HG03558 (cell line): ENCODE results near the gene RAD51B.

Experiments used
- ATAC-seq: cut with Tn5 transposase; IDR thresholded peaks from one replicate; pipeline ENCODE4 v1.9.1; 2021; ENCODE audit warnings: moderate number of reproducible peaks; ENCODE audit not compliant: unreplicated experiment; ENCODE audit errors: extremely low read depth

RAD51B gene

DNA sequence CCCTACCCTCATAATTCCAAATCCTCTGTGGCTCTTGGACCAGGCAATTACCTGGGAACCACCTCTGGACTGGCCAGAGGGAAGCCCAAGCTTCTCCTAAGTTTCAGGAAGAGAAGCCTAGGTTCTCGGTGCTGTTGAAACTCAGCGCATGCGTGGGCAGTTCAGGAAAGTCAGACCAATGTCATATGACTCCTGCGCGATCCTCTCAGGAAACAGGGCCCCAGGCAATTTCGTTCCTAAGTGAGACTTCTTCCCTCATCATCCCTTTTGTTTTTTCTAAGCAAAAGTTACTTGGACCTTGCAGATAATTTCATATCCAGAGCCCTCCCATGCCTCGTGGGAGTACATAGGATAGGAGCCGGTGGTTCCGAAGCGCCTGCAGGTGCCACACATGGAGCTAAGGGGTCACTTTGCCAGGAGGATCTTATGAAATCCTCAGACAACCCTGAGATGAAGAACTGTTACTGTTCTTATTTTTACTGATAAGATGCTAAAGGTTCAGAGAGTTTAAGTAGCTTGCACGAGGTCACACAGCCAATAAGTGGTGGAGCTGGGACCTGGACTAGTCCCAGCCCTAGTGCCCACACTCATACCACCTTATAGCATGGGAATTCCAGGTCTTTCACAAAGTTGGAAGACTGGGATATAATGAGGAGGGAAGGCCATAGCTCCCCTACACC, 805.1 kb downstream of the RAD51B start:
- ATAC-seq = no peak

DNA sequence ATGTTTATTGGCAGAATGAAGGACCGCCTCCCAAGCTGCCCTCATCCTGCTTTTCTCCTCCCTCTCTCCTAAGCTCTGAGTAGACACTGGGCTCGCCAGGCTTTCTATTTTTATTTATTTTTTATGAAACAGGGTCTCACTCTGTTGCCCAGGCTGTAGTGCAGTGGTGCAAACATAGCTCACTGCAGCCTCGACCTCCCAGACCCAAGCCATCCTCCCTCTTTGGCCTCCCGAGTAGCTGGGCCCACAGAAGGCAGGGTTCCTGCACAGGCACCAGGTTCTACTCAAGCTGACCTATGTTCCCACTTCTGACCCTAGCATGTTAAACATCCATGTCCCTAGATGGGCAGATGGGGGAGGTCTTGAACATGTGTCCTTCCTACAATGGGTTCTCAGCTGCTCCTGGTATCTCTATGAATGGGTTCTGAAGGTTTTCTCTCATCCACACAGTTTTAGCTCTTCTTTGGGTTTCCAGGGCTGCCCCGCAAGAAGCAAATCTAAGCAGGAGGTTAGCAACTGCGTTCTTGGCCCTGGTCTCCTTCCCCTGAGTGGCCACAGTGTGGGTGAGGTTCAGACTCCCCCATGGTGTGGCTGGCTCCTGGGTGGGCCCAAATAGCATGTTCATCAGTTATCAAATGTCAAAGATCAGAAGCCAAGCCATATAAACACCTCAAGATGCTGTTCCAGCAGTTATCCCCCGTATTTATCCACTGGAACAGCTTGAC, 805.9 kb downstream of the RAD51B start:
- ATAC-seq = no peak

DNA sequence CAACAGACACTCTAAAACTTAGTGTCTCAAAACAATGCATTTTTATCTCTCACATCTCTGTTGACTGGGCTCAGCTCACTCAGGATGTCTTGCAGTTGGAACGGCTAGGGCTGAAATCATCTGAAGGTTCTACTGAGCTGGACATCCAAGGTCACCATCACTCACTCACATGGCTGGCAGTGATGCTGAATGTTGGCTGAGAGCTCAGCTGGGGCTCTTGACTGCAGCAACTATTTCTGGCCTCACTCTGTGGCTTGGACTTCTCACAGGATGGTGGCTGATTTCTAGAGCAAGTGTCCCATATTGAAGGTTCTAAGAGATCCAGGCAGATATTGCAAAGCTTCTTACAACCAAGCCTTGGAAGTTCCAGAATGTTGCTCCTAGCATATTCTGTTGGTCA, 806.8 kb downstream of the RAD51B start:
- ATAC-seq = no peak

DNA sequence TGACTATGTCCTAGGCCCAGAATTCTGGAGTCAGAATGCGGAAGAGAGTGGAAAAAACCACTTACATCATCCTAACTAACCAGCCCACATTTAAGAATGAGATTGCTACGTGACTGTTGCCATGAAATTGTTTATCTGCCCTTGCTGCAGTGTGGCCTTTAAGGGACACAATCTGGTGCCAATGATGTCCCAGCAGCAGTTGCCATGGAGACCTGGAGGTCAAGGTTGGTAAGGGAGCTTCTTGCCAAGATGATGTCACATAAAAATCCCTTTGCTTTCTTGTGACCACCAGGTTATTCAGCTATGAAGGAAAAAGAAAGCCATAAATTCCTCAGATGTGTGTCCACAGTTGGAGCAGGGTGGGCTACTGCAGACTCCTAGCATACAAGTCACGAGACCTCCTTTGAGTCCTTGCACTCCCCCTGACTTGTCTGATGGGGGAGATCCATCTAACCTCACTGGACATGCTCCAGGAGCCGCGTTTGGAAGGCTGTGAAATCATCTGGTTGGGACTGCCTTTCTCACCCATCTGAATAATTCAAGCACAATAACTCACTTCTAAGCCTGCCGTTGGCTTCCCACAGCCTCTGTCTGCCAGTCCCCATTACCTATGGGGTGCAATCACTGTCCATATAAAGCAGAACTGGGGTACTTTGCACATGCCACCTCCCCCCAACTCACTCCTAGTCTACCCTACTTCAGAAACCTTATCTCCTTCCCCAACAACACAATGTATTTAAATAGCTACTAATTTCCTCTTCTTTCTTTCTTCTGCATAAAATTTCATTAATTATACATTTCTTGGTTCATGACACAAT, 807.7 kb downstream of the RAD51B start:
- no peak for ATAC-seq

DNA sequence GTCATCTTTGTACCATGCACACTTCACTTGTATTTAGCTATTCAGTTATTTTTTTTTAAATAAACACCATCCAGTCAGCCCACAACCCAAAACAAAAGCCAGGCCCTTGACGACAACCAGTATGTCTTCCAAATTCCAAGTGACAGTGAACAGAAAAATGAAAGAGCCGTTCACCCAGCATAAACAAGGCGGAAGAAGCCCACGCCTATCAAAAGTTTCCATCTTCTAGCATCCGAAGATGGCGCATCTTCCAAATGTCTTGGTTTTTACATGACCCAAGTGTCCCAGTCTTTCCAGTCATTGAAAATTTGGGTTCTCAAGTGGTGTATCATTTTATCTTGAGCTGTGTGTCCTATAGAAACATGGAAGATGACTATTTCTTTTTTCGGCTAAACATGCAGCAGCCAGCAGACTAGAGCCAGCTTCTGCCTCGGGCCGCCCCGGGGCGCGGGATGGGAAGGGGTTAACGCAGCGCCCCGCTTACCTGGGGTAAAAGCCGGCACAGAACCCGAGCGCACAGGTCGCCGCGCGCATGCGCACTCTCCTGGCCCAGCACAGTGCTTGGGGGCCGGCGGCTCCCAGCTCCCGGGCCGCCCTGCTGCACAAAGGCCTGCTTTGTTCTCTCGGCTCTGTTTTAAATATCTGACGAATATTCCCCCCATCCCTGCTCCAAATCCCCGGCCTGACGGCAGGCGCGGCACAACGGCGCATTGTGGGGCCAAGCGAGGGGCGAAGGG, 808.5 kb downstream of the RAD51B start:
- no peak for ATAC-seq

DNA sequence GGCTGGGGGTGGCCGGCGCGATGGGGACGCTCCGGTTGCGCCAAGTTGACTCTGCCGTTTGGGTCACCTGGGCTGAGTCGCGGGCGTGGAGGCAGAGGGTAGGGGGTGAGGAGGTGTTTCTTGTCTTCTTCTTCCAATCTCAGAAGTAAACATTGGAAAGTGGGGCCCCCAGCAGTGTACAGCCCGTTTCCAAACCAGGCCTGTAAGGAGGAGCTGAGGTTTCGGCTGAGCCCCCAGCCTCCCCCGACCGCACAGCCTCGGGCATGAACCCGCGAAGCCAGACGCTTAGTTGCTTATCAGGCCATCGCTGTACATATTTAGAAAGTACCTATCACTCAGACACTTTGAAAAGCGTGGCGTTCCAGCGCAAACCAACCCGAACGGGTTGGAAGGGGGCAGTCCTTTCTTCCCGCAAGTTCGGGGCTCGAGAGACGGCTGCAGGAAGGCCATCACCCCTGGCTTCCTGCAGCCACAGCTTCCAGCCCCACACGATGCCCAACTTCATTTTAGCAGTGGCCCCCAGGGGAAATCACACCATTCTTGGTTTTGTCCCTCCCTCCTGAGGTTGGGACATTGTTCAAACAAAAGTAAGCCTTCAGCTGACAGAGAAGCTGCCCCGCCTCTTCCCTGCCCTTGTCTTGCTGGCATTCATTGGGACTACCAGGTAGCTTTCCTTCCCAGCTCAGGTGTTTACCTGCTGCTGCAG, 809.2 kb downstream of the RAD51B start:
- no peak for ATAC-seq

DNA sequence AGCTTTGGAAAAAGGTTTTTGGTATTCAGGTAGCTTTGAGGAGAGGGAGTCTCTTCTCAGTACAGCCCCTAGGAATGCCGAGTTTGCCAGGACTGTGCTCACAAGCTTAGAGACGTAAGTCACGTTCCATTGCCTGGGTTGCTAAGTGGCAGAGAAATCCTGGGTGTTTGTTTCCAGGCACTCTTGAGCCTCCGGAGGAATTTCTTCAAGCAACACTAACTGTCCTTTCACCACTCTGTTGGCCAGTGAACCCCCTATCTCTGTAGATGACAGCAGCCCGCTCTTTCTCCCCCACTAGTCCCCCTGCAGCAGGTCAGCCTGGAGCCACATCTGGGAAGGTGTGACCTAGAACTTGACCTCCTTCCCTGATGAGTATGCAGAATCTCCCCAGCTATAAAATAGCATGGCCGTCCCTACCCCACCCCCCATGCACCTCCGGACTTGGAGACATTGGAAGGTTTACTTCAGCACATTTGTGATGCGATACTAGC, 810.5 kb downstream of the RAD51B start:
- no peak for ATAC-seq

DNA sequence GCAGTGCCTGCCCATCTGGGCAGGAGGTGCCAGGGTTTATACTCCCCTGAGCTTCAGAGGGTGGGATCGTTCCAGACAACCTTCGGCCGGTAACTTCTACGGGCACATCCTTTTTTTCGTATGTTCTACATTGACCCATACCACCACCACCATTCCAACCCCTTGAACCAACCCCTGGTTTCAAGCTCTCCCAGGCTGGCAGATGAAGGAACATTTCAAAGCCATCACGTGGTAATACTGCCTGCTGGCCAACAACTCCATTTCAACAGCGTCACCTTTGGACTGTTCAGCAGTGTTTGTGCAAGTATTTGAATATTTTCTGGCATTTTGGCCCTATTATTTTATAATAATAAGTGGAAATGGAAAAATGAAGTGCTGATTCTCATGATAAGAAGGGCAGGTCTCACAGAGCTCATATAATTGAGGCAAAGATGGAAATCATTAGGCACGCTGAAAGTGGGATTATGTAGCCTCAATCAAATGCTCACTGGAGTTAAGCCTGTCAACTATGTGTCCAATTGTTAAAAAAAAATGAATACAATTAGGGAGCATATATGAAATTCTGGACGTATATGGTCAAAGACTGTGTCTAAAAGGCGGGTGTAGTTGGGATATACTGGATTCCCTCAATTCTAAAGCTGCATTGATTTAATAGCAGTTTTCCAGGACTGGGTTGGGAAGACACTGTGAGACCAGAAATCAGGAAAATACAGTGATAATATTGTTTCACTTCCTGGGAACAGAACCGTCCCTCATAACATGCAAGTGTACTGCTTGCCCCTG, 811.2 kb downstream of the RAD51B start:
- ATAC-seq = no peak

DNA sequence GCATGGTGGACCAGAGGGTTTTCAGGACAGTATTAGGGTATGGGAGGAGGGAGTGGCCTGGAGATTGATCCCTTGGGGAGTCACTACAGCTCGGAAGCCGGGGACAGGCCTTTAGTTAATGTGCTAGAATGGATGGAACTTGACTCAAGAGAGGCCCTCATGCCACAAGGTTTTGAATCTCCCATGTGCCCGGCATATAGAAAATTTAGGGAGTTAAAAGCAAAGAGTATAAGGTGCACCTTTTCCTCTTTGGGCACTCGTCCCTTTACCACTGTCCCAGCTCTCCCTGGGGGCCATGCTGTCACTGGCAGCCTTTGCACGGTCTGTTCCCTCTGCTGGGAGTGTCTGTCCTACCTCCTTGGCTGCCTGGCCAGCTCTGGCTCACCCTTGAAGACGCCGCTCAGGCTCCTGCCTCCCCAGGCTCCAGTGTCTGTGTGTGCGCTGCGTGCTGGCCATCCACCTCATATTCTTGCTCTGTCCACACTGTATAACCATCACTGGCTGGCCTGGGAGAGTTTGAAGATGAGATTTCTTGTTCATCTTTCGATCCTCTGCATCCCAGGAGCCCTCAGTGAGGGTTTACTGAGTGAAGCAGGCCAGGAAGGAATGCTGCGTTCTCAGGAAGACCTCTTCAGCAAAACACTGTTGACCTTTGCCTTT, 811.9 kb downstream of the RAD51B start:
- ATAC-seq = no peak

DNA sequence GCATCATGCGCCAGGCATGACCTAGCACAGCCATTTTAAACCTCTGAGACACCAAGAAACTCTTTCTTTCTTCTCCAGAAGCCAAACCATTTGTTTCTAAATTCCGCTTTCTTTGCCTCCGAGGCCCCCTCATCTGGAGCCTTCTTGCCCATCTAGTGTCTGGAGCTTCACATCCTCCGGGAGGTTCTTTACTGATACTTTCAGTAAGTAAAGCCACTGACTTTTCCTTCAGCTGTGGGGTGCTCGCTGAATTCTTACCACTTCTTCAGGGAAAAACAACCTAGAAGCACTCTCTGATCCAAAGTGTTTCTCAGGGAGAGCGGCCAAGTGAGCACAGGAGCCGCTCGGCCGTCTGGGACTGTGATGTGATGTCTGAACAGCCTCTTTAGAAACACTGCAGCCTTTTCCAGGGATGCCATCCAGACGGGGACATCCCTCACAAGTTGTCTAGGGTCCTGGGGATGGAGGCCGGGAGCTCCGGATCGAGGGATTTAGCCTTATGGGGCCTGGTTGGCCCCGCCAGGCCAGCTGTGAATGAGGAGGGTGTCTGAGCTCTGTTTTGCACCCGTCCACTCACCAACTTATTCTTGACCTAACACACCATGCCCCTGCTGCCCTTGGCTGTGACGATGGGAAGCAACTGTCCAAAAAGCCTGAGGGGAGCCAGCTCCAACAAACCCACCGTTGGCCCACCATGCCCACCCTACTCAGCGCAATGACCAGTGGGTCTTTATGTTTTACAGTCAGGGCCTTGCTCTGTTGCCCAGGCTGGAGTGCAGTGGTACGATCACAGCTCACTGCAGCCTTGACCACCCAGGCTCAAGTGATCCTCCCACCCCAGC, 812.7 kb downstream of the RAD51B start:
- ATAC-seq = no peak

DNA sequence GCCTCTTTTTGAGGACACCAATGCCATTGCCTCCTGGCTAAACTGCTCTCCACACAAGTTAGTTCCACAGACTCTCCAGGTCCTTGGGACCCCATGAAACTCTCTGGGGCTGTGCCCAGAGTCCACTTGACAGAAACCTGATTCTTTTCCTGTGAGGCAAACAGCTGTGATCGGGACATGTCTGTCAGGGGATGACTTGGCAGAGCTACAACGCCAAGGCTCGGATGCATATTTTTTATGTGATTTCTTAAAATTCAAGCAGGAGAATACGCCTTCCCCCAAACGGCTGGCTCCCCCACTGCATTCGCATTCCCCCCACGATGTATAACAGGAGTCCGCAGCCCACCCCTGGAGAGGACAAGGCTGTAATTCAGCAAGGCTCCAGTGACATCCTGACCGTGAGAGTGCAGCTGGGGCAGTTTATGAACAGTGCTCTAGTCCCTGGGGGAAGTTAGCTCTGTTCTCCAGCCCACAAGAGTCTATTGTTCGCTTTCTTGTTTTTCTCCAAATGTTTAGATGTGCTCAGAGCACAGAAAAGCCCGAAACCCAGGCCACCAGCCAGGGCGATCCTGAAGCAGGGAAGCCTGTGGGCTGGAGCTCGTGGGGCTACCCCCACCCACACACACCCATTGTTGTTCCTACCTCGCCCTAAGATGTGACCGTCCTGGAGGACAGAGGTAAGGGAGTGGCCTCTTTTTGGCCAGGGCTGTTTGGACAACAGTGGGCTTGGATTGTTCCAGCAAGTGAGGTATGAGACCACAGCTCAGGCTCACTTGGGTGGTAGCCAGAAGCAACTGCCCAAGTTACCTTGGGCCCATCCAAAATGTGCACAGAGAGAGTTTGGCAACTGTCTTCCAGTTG, 813.8 kb downstream of the RAD51B start:
- ATAC-seq = no peak

DNA sequence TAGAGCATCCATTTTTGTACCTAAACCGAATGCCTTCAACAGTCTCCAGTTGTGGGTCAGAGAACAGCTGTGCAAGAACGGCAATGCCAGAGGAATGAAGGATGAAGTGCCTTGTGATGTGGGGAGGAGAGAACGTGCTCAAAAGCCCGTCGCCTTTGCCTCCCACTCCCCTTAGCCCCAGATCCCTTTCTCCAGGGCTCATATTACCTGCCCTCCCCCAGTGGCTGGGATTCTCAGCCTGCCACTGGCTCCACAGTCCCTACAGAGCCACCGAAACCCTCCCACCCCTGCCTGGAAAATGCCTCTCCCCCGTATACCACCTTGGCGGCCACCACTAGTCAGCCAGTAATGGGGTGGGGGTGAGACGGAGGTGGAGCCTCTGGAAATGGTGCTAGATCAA, 814.8 kb downstream of the RAD51B start:
- no peak for ATAC-seq

DNA sequence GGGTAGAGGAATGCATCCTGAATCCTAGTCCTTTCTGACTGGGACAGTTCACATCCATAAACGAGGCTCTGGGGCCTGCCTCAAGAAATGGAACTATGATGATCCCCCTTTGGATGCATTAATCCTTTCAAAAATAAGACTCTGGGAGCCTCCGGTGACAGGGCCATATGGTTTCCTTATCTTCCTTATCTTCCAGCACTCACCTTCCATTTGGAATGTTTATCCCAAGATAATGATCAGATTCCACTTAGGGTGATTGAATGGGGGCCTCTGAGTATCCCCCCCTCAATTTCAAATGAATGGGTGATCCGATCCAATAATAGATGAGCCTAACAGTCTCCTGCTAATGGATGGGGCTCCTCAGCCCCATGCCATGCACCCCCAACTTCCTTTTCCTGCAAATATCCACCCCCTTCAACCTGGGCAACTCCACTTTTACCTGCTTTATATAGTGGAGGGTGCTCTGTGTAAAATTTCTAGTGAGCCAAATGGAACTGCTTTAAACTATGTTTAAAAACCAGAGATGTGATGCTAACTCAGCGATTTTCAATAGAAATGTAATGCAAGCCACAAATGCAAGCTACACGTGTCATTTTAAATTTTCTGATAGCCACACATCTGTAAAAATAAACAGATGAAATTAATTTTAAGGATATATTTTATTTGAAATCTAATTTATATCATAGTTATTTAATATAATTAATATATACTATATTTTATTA, 815.5 kb downstream of the RAD51B start:
- no peak for ATAC-seq

DNA sequence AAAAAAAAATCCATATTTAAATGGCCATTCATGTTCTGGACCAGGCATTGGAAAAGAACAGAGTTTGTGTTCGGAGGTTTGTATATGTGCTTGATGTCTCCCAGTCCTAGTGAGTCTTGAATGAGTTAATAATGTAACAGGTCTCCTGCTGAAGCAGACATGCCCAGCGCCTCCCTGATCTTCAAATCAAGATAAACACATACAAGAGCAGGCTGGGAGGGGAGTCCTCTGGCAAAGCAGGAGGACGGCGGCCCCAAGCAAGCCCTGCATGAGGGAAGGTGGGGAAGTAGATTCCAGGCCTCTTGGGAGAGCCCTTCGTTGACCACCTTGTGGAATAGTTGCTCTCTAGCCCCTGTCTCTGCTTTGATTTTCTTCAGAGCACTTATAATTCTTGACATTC, 817.0 kb downstream of the RAD51B start:
- no peak for ATAC-seq

DNA sequence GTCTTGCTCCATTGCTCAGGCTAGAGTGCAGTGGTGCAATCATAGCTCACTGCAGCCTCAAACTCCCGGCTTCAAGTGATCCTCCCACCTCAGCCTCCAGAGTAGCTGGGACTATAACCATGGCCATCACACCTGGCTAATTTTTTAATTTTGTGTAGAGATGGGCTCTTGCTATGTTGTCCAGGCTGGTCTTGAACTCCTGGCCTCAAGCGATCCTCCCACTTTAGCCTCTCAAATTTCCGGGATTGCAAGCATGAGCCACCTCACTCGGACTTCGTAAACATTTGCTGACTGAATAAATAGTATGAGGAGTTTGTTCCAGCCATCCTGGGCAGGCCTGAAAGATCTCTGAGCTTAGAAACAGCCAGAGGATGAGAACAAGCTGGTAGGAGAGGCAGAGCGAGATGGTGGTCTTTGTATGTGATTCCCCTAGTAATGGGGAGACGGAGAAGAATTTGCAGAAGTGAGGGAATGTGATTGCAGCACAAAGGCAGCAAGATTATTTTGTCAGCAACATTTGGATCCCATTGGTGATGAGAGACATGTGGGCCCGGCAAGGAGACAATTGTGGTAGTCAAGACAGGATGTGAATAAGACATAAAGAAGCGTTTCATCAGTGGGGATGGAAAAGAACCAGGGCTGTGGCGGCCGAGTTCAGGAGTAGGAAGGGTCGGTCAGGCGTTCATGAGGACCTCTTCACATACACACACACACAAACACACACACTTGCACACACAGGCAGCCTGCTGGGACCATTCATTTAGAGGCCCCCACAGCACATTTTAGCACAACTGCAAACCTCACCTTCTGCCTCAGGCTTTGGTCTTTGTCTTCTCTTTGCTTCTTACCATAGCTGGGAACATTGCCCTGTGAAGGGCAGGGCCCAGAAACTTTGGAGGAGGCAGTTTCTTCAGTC, 817.8 kb downstream of the RAD51B start:
- no peak for ATAC-seq
